Body of pancreas (tissue), 4 donors: ENCODE data around the gene PDE2A. TPM values are rescaled to one million over a fixed set of nuclear protein-coding genes. Genes with fewer than 3 reads are reported as not detected.

Source experiments
- ATAC-seq: fragments of 150-250 bp; one replicate; pipeline ENCODE4 v1.9.1; 2016
- DNase-seq, 4 donors: peaks; one replicate each; pipeline ENCODE4 v3.0.0-alpha.2; 2019
- H3K27ac ChIP-seq, 4 donors: fragments of 200-600 bp; sonication (generic); 1 replicate in 3 of 4; 2 replicates in 1 of 4; pipeline versions ENCODE4 v1.5.1 to v1.6.1; 2016 to 2019; ENCODE audit warnings: mild to moderate bottlenecking in 1 of 4, mixed read lengths in 1 of 4, moderate library complexity in 1 of 4
- H3K27me3 ChIP-seq, 2 donors: fragments of 200-600 bp; sonication (generic); one replicate each; pipeline ENCODE4 v1.6.0; 2016; ENCODE audit warnings: mild to moderate bottlenecking in 1 of 2
- H3K36me3 ChIP-seq, 2 donors: fragments of 200-600 bp; sonication (generic); replicated peaks in 1 of 2; 2 replicates each; pipeline ENCODE4 v1.5.1; 2016; ENCODE audit warnings: low read depth in 2 of 2; ENCODE audit not compliant: insufficient read depth in 1 of 2
- H3K4me1 ChIP-seq: fragments of 200-600 bp; sonication (generic); one replicate; pipeline ENCODE4 v1.6.0; 2016
- H3K4me3 ChIP-seq, 2 donors: fragments of 200-600 bp; sonication (generic); 1 replicate in 1 of 2; 2 replicates in 1 of 2; pipeline ENCODE4 v1.5.1; 2016 to 2019
- H3K9me3 ChIP-seq, 3 donors: fragments of 200-600 bp; sonication (generic); 1 replicate in 2 of 3; 2 replicates in 1 of 3; pipeline ENCODE4 v1.5.1; 2016
- CTCF ChIP-seq, 7 experiments: fragments of 450-650 bp in 4 of 7; fragments of 200-600 bp in 3 of 7; sonication (generic) in 3 of 7; IDR thresholded peaks; one replicate each; pipeline ENCODE4 v1.5.1; 2016 to 2019; ENCODE audit warnings: antibody characterized with exemption in 7 of 7
- POLR2A ChIP-seq, 3 donors: fragments of 450-650 bp; IDR thresholded peaks; one replicate each; pipeline ENCODE4 v1.6.1; 2016; ENCODE audit warnings: antibody characterized with exemption in 3 of 3, mild to moderate bottlenecking in 2 of 3
- WGBS, 2 donors: methylation state at CpG; one replicate each; pipeline ENCODE4 v1.1.5; 2017; 5-methylcytosine and 5-hydroxymethylcytosine counted together
- intact Hi-C: fragments of 100-400 bp; cut with DNase I; formaldehyde crosslinking; loops from one replicate; pipeline ENCODE4 v1.15.1; 2023
- total RNA-seq, 2 donors: library from RNA; depleted of rRNA; stranded (reverse); fragments of >200 nt; gene quantifications; one replicate each; pipeline ENCODE4 v1.1.0, GENCODE V29; 2016

Gene PDE2A
- total RNA-seq, 2 donors from 2014 or later, result 7.0 to 29.3 TPM

- no peak for ATAC-seq
- intact Hi-C loops, result no loop called here
These were observed 32.6 kb downstream of the PDE2A start for GRCh38 chr11:72641522-72642042.

GRCh38 chr11:72639502-72640375, 34.5 kb downstream of the PDE2A start:
- Histone ChIP-seq H3K9me3 (no peaks in the 10 kb centered on the region), H3K36me3 (no peaks in the 10 kb centered on the region), H3K27me3 (peaks cover 0 to 11% of the 10 kb centered on the region in 2 donors), H3K4me3 (no peak overlapping the region), H3K4me1 (peaks cover 22% of the 10 kb centered on the region), H3K27ac (peak overlapping the region in 1 of 4 donors; percentile 31)
- peak; percentile 6 for ATAC-seq
- WGBS, 2 donors, result 72 to 74% methylated on average over 21 to 23 of the region's 23 CpGs
- peak in 2 of 3 donors; percentile 39 to 42 for TF ChIP-seq POLR2A (IDR thresholded peaks at IDR 0.05)
- TF ChIP-seq CTCF (IDR thresholded peaks at IDR 0.05), result no peak
- no peak for DNase-seq
- intact Hi-C loops, result no loop called here

More at GRCh38 chr11:72641522-72642042, 32.6 kb downstream of the PDE2A start:
- Histone ChIP-seq H3K4me3 (peak overlapping the region in 1 of 2 donors; percentile 7), H3K36me3 (no peaks in the 10 kb centered on the region), H3K9me3 (no peaks in the 10 kb centered on the region), H3K27me3 (peaks cover 0 to 11% of the 10 kb centered on the region in 2 donors), H3K4me1 (peaks cover 22% of the 10 kb centered on the region), H3K27ac (peak overlapping the region in 1 of 4 donors; percentile 27)
- no peak for TF ChIP-seq CTCF (IDR thresholded peaks at IDR 0.05)
- TF ChIP-seq POLR2A (IDR thresholded peaks at IDR 0.05), result no peak
- DNase-seq, result no peak
- WGBS, 2 donors, result 36 to 37% methylated on average over 12 of the region's 12 CpGs

GRCh38 chr11:72637926-72638325, 36.3 kb downstream of the PDE2A start:
- TF ChIP-seq CTCF (IDR thresholded peaks at IDR 0.05), result no peak
- no peak for TF ChIP-seq POLR2A (IDR thresholded peaks at IDR 0.05)
- no peaks in the 10 kb centered on the region for H3K9me3 ChIP-seq
- H3K27me3 ChIP-seq, result peaks cover 0 to 11% of the 10 kb centered on the region in 2 donors
- H3K36me3 ChIP-seq, result no peaks in the 10 kb centered on the region
- DNase-seq, result no peak
- no peak for ATAC-seq
- WGBS, 2 donors, result 50 to 65% methylated on average over 6 to 8 of the region's 8 CpGs
- H3K27ac ChIP-seq, result no peak overlapping the region
- intact Hi-C loops, result no loop called here
- no peak overlapping the region for H3K4me3 ChIP-seq
- H3K4me1 ChIP-seq, result peaks cover 16% of the 10 kb centered on the region

- Histone ChIP-seq H3K9me3 (no peaks in the 10 kb centered on the region), H3K4me1 (peaks cover 15% of the 10 kb centered on the region), H3K4me3 (no peak overlapping the region), H3K36me3 (no peaks in the 10 kb centered on the region), H3K27ac (no peak overlapping the region), H3K27me3 (peaks cover 0 to 11% of the 10 kb centered on the region in 2 donors)
- 81% methylated on average over 2 of the region's 2 CpGs for WGBS, 2 donors
- TF ChIP-seq POLR2A (IDR thresholded peaks at IDR 0.05) (no peak), CTCF (IDR thresholded peaks at IDR 0.05) (no peak)
- DNase-seq, result no peak
- ATAC-seq, result no peak
- intact Hi-C loops, result no loop called here
These were observed 37.0 kb downstream of the PDE2A start for GRCh38 chr11:72637198-72637597.
